Stomach smooth muscle (tissue), 2 donors: ENCODE data around the gene RASSF4.

Experiments
- H3K27ac ChIP-seq: one replicate; pipeline ENCODE4 v1.7.0; 2013; ENCODE audit warnings: mild to moderate bottlenecking, low read length, inconsistent platforms
- H3K27me3 ChIP-seq, 2 donors: one replicate each; pipeline ENCODE4 v1.7.0; 2013; ENCODE audit warnings: low read length in 2 of 2; ENCODE audit not compliant: insufficient read depth in 2 of 2, control insufficient read depth in 1 of 2
- H3K36me3 ChIP-seq, 2 donors: one replicate each; pipeline ENCODE4 v1.7.0; 2013; ENCODE audit warnings: low read length in 2 of 2; ENCODE audit not compliant: control insufficient read depth in 2 of 2, insufficient read depth in 2 of 2
- H3K4me1 ChIP-seq: one replicate; pipeline ENCODE4 v1.7.0; 2013; ENCODE audit warnings: low read length; ENCODE audit not compliant: control insufficient read depth, insufficient read depth
- H3K4me3 ChIP-seq, 2 donors: one replicate each; pipeline ENCODE4 v1.7.0; 2013; ENCODE audit warnings: low read length in 2 of 2
- H3K9ac ChIP-seq, 2 donors: one replicate each; pipeline ENCODE4 v1.7.0; 2013; ENCODE audit warnings: low read length in 2 of 2, mild to moderate bottlenecking in 1 of 2
- H3K9me3 ChIP-seq, 2 donors: one replicate each; pipeline ENCODE4 v1.7.0; 2013; ENCODE audit warnings: low read length in 2 of 2; ENCODE audit not compliant: control insufficient read depth in 2 of 2
- donor health status: healthy.
- donor health status: Pancreatic carcinoma.

The RASSF4 gene

GRCh38 chr10:44928462-44928861 is 31.1 kb upstream of the RASSF4 start:
- Histone ChIP-seq H3K27ac (no peak overlapping the region), H3K9me3 (no peaks in the 10 kb centered on the region), H3K4me3 (no peak overlapping the region), H3K9ac (no peak overlapping the region), H3K27me3 (peaks cover 0 to 2% of the 10 kb centered on the region in 2 donors), H3K4me1 (peaks cover 11% of the 10 kb centered on the region), H3K36me3 (no peaks in the 10 kb centered on the region)

- no peak overlapping the region for H3K9ac ChIP-seq
- no peaks in the 10 kb centered on the region for H3K36me3 ChIP-seq
- peaks cover 11% of the 10 kb centered on the region for H3K4me1 ChIP-seq
- H3K27me3 ChIP-seq: peaks cover 0 to 2% of the 10 kb centered on the region in 2 donors
- H3K9me3 ChIP-seq: no peaks in the 10 kb centered on the region
- H3K4me3 ChIP-seq: no peak overlapping the region
- no peak overlapping the region for H3K27ac ChIP-seq
Observed at GRCh38 chr10:44929356-44930255, 30.0 kb upstream of the RASSF4 start.

GRCh38 chr10:44930904-44931620 is 28.5 kb upstream of the RASSF4 start:
- peaks cover 22% of the 10 kb centered on the region for H3K4me1 ChIP-seq
- H3K27ac ChIP-seq: no peak overlapping the region
- H3K36me3 ChIP-seq: no peaks in the 10 kb centered on the region
- H3K9me3 ChIP-seq: no peaks in the 10 kb centered on the region
- no peaks in the 10 kb centered on the region for H3K27me3 ChIP-seq
- H3K9ac ChIP-seq: no peak overlapping the region
- H3K4me3 ChIP-seq: no peak overlapping the region

- H3K9ac ChIP-seq: no peak overlapping the region
Observed at GRCh38 chr10:44931621-44932516, 27.7 kb upstream of the RASSF4 start.

GRCh38 chr10:44932517-44933450 is 26.8 kb upstream of the RASSF4 start:
- Histone ChIP-seq H3K4me3 (peak overlapping the region in 1 of 2 donors; percentile 15), H3K27me3 (no peaks in the 10 kb centered on the region), H3K9ac (no peak overlapping the region), H3K27ac (no peak overlapping the region), H3K36me3 (no peaks in the 10 kb centered on the region), H3K4me1 (peaks cover 25% of the 10 kb centered on the region), H3K9me3 (no peaks in the 10 kb centered on the region)

More at GRCh38 chr10:44931621-44932516, 27.7 kb upstream of the RASSF4 start:
- Histone ChIP-seq H3K4me1 (peaks cover 25% of the 10 kb centered on the region), H3K27ac (no peak overlapping the region), H3K4me3 (no peak overlapping the region), H3K27me3 (no peaks in the 10 kb centered on the region), H3K9me3 (no peaks in the 10 kb centered on the region), H3K36me3 (no peaks in the 10 kb centered on the region)

- Histone ChIP-seq H3K9me3 (no peaks in the 10 kb centered on the region), H3K4me1 (peaks cover 25% of the 10 kb centered on the region), H3K27ac (no peak overlapping the region), H3K9ac (no peak overlapping the region), H3K36me3 (no peaks in the 10 kb centered on the region), H3K27me3 (no peaks in the 10 kb centered on the region), H3K4me3 (no peak overlapping the region)
Observed at GRCh38 chr10:44933451-44934321, 25.9 kb upstream of the RASSF4 start.

- Histone ChIP-seq H3K4me1 (peaks cover 25% of the 10 kb centered on the region), H3K4me3 (no peak overlapping the region), H3K9ac (no peak overlapping the region), H3K27ac (no peak overlapping the region), H3K27me3 (no peaks in the 10 kb centered on the region), H3K36me3 (no peaks in the 10 kb centered on the region), H3K9me3 (no peaks in the 10 kb centered on the region)
Observed at GRCh38 chr10:44934416-44935200, 25.0 kb upstream of the RASSF4 start.

- no peak overlapping the region for H3K27ac ChIP-seq
- peaks cover 25% of the 10 kb centered on the region for H3K4me1 ChIP-seq
- H3K27me3 ChIP-seq: no peaks in the 10 kb centered on the region
- no peaks in the 10 kb centered on the region for H3K9me3 ChIP-seq
- H3K9ac ChIP-seq: no peak overlapping the region
- H3K4me3 ChIP-seq: no peak overlapping the region
- no peaks in the 10 kb centered on the region for H3K36me3 ChIP-seq
Observed at GRCh38 chr10:44935201-44935965, 24.2 kb upstream of the RASSF4 start.
